NCI-H2227 treated with DMSO at 0.1 percent for 48 hours (cell line): ENCODE results near the gene ENTPD3.

ENCODE experiments used
- DNase-seq: peaks from one replicate; lab custom pipeline; 2025; lab: John Stamatoyannopoulos, UW

Gene ENTPD3

DNA sequence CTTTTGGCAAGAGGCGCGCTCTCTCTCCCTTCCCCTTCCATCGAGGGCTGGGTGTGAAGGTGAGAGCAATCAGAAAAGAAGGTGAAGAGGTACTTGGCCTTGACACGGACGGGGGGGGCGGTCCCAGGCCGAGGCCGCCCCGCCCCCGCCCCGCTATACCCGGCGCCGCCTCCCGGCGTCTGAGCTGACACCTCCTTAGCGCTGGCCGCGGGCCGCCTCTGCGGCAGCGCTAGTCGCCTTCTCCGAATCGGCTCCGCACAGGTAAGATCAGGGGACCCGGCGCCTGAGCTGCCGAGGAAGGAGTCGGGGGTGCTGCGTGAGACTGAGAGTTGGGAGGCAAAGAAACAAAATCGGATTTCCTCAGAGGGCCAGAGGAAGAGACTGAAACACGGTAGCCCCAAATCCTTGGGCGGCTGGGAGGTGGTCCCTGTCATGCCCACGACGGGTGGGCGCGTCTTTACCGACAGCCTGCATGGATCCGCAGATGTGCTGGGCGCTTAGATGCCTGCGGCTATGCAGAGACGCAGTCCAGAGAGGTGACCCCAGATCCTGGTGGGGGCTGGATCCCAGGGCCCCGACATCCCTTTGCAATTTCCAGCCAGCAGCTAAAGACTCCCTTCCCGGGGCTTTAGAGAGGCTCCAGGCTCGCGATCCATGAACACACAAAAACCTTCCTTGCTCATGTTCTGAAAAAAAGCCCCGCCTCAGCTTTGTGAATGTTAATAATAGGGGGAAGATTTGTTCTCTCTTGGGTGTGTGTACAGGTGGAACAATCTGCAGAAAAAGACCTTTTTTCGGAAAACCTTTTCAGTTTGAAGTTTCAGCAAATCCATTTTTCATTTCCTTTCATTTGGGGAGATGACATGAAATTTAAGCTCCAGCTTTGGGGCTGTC, at the start of gene ENTPD3:
TSS of gene ENTPD3 (plus strand) at position 184 of the 894 bp plus-strand sequence. CDS start 874 bp downstream, outside the sequence.
- peak; percentile 1 for DNase-seq

DNA sequence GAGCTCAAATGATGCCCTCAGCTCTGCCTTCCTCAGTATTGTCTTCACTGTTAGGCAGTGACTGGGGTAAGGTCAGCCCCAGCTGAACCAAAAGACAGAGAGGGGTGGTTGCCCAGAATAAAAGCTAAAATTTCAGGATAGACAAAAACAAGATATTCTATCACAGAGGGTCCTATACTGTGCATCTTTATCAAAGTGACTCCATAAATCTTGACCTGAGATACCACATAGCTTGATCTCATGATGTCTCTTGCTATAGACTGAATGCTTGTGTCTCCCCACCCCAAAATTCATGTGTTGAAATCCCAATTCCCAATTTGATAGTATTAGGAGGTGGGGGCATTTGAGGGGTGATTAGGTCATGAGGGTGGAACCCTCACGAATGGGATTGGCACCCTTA, 47.1 kb upstream of the ENTPD3 start:
- DNase-seq, result no peak

DNA sequence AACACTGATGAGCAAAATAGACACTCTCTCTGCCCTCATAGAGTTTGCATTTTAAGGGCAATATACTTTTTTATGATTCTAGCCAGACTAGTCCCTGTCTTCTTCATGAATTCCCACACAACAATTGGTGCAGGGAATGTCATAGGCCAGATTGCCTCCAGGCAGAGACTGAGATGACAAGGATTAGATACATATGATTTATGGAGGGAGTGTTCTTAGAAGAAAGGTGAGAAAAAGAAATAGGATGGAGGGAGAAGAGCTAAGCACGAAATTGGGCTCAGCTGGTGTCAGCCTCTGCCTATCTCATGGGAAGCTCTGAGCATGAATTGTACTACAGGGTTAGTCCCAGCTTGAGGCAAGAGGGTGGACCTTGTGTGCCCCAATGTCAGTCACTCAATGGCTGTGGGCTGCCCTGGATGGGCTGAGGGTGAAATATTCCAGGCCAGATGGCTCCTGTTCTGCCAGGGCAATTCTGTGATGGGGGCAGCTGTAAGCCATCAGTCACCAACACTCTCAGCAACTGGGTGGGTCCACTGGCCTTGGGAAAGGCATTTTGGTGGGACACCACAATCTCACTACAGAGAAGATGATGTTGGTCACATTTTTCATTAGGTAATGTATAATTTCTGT, 46.3 kb upstream of the ENTPD3 start:
- no peak for DNase-seq

- DNase-seq, result no peak
These were observed 45.3 kb upstream of the ENTPD3 start for GRCh38 chr3:40341671-40342070.

DNA sequence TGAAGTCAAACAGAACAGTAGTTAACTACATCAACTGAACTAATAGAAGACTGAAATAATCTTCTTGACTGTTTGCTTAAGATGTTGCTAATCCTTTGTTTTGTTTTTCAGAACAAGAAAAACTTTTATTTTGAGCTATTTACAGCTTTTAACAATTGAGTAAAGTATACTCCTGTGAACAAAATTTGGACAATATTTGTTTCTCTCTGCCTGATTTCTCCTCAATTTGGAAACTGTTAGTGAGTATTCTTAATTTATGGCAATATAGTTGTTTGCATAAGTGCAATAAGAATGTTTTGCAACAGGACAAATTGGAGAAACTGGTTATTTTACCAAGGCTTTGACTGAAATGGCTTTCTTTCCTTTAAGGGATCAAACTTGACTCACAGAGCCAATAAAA, 36.5 kb upstream of the ENTPD3 start:
- no peak for DNase-seq

GRCh38 chr3:40355410-40355809, 31.6 kb upstream of the ENTPD3 start:
- no peak for DNase-seq

- no peak for DNase-seq
These were observed 28.5 kb upstream of the ENTPD3 start for GRCh38 chr3:40358454-40358853.

DNA sequence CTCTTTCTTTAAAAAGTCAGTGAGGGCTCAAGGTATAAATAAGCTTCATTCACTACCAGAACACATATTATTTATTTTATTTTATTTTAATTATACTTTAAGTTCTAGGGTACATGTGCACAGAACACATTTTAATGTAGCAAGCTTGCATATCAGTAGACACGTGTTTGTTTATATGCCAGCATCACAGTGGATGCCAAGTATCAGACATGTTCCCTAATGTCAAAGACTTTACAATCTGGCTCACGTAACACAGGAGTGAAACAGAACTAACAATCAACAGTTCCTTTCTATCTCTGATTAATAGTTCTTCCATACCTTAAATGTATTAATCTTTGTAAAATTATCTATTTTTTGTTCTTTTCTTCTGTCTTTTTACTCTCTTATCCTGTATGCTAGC, 23.3 kb upstream of the ENTPD3 start:
- no peak for DNase-seq

DNA sequence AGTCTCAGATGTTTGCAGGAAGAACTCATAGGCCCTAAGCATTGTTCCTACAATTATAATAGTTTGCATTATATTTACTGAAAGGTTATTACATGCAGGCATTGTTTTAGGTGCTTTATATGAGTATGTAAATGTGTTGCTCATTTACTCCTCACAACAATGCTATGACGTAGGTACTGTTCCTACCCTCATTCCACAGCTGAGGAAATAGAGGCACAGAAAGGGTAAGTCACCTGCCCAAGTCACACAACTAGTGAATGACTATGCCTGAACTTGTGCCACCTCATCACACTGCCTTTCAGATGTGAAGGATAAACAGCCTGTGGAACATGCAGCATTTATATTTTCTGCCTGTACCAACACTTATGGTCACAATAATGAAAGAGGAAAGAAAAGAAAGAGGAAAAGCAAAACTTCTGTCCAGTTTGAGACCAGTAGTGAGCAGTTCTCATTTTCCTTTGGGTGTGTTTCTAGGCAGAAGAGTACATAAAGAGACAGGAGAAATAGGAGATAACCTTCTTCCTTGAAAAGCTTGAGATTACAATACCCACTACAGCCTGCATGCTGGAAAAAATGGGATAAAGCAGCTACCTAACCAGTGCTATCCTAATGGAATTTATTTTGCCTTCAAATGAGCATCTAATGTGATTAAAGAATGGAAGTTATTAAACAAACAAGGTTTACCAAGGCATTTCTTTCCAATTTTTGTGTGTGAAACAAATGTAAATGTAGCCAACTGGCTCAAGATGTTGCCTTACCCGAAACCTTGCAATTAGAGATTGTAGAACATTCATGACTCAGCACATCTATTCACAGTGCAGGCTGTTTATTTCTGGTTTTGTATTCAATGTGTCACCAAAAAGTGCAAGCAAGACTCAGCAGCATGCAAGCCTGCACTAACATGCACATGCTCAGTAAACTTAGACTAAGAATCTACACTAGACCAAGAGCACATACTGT, 20.5 kb upstream of the ENTPD3 start:
- peak; percentile 0 for DNase-seq

DNA sequence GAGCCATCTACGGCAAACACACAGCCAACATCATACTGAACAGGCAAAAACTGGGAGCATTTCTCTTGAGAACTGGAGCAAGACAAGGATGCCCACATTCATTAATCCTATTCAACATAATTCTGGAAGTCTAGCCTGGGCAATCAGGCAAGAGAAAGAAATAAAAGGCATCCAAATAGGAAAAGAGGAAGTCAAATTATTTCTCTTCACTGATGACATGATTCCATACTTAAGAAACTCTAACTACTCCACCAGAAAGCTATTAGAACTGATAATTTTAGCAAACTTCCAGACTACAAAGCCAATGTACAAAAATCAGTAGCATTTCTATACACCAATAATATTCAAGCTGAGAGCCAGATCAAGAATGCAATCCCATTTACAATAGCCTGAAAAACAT, 17.3 kb upstream of the ENTPD3 start:
- no peak for DNase-seq

DNA sequence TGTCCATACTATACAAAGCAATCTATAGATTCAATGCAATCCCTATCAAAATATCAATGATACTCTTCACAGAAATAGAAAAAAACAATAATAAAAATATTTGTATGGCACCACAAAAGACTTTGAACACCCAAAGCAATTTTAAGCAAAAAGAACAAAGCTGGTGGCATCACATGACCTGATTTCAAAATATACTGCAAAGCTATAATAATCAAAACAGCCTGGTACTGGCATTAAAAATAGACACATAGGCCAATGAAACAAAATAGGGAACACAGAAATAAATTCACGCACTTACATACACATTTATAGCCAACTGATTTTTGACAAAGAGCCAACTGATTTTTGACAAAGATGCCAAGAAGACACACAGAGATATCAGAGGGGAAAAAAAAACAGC, 9.2 kb upstream of the ENTPD3 start:
- DNase-seq, result no peak

DNA sequence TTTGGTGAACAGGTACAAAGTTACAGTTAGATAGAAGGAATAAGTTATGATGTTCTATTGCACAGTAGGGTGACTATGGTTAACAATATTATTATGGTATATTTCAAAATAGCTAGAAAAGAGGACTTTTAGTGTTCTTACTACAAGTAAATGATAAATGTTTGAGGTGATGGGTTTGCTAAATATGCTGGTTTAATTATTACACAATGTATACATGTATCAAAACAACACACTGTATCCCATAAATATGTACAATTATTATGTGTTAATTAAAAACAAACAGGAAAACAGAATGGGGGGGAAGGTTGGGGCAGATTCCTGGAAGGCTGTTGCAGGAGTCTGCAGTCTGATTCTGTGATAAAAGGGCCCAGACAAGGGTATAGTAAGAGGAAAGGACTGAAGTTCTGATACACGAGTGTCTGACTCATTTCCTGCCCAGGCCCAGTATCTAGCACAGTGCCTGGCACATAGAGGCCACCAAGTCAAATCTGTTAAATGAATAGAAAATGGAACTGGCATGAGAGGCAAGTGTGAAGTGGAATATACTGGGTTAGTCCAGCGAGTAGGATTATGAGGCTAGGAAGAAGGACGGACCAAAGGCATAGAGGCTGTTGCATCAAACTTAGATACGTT, 7.2 kb upstream of the ENTPD3 start:
- DNase-seq, result no peak

GRCh38 chr3:40381904-40382616, 4.9 kb upstream of the ENTPD3 start:
- no peak for DNase-seq

- no peak for DNase-seq
These were observed 4.4 kb upstream of the ENTPD3 start for GRCh38 chr3:40382617-40382979.

DNA sequence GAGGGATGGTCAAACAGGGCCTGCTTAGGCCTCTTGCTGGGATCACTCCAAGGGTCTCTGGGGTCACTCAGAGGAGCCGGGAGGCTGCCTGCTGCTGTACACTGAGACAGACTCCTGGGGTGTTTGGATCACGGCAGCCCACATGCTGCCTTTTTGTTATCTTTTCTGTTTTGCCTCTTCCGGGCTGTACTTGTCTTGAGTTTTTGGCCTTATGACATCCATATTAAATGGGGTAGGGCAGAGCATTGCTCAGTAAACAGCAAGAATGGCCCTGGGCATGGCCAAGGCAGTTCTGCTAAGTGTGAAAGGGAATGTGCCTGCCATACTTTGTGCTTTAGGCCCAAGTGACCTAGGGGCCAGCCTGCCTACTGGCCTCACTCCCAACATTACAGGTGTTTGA, 771 bp upstream of the ENTPD3 start:
- no peak for DNase-seq

GRCh38 chr3:40387895-40388254, 891 bp downstream of the ENTPD3 start:
- no peak for DNase-seq

DNA sequence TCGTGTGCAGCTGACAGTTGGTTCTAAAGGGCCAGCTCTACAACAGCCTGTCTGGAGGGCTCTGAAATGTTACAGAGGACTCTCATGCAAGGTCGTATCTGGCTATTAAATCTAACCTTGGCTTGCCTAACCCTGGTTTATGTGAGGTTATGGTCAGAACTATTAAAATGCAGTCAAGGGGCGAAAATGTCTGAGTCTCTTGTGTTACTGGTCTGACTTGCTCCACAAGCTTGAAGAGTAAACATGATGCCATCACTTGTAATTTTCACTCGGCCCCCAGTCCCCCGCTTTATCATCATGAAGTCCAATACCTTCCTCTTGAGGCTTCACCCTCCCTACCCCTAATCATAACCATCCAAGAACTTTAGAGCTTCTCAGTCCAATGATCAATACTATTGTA, 9.4 kb downstream of the ENTPD3 start:
- DNase-seq, result no peak

GRCh38 chr3:40397129-40397528, 10.1 kb downstream of the ENTPD3 start:
- DNase-seq, result no peak

DNA sequence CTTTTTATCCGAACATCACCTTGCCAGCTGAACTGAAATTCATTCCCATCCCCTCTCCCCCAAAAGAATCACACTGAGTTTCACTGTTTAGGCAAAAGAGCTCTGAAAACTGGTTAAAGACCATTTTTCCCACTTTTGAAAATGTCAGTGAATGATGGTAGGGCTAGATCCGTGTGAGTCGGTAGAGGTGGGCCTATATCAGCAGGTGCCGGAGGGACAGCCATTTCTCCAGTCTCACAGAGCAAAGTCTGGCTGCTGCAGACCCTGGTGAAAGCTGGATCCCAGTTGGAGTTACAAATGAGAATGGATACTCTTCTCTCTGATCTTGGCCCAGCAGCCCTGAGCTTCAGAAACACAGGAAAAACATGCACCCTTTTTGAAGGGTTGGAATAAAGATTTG, 10.9 kb downstream of the ENTPD3 start:
- DNase-seq, result no peak

DNA sequence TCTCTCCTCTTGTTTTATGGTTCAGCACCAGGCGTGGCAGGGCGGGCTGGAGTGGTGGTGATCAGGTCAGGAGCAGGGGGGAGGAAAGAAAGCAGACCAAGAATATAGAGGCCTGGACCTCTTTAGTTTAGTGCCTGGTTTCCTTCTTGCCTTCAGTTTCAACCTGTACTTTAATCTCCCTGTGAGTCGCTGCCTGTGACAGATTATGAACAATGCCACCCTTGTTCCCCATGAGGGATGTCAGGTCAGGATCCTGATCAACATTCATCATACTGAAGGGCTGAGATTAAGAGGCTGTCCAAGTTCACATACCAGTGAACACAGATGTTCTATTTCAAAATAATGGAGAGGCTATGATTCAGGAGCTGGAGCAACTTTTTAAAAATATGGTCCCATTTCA, 11.4 kb downstream of the ENTPD3 start:
- no peak for DNase-seq

- no peak for DNase-seq
These were observed 17.7 kb downstream of the ENTPD3 start for GRCh38 chr3:40404591-40405198.
